Stimulated activated CD8-positive, alpha-beta memory T cell treated with anti-CD3 and anti-CD28 coated beads, Interleukin-4, amount 100 ng/mL, for 4 hours (primary cell): Measurements from ENCODE around the gene IGSF22.

Source experiments
- DNase-seq, 2 donors: peaks; one replicate each; pipeline ENCODE4 v3.0.0-alpha.2; 2020; ENCODE audit warnings: low read depth in 2 of 2, low spot score in 1 of 2

IGSF22 gene

DNA sequence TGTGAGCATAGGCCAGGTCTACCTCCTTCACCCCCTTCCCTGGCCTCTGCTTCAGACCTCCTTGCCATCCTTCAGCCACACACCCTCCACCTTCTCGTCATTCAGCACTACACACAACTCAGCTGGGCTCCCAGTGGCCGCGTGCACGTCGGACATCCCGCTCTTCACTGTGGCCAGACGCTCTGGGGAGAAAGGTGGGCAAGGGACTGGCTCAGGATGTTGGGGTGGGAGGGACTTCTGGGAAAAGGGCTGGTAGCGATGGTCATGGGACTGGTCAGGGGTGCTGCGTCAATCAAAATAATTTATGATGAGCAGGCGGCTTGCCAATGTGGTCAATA is 11.6 kb downstream of the IGSF22 start:
- no peak for DNase-seq

DNA sequence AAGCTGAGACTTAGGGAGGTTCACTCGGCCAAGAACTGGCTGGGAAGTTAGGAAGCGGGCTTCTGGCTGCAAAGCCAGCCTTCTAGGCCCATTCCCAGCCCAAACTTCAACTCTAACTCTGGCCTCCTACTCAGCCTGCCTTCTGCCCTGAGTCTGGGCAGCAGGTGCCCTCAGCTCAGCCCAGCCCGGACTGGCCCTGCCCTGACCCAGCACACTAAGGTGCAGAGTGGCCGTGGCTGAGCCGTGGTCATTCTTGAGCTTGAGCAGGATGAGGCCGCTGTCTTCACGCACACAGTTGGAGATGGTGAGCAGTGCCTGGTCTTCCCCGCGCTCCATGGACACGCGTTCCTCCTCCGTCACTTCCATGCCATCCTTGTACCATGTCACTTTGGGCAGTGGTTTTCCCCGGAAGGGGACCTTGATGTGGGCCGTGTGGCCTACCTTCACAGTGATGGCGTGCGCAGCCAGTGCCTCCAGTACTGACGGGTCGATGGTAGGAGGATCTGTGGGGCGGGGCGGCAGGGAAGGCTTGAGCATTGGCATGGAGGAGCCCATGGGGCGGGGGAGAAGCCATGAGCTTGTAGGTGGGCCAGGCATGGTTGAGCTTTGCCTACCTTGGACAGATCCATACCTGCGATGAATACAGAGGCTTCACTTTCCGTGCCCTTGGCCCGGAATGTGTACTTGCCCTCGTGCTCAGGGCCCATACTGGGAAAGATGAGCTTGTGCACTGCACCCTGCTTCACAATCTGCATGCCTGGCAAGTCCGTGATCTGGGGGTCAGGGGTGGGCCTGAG is 12.1 kb downstream of the IGSF22 start:
- DNase-seq: no peak

DNA sequence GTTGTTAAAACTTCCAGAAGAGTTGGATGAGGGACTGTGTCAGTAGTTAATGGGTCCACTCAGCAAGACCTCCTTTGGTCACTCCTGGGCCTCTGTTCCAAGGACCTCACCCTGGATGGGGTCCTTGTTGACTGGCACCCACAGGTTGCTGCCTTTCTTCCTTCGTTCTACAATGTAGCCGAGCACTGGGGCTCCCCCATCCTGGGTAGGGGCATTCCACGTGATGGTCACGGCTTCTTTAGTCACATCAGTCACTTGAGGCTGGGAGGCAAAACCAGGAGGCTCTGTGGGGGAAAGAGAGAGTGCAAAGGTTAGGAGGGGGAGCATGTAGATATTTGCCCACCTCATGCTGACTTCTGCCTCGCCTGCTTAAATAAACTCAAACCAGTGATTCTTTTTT is 15.4 kb downstream of the IGSF22 start:
- DNase-seq: no peak

DNA sequence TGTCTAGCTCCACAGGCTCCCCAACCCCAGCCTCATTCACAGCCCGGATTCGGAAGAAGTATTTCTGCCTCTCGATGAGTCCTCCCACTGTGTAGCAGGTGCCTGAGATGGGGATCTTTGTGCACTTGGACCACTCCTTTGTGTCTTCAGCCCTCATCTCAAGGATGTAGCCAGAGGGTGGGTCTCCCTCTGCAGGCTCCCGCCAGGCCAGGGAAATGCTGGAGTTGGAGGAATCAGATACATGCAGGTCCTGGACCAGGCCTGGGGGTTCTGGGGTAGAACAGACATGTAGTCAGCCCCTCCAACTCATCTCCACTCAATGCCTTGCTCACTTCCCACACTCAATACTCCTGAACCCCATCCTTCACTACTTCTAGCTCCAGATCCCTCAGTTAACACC is 16.6 kb downstream of the IGSF22 start:
- DNase-seq: no peak

DNA sequence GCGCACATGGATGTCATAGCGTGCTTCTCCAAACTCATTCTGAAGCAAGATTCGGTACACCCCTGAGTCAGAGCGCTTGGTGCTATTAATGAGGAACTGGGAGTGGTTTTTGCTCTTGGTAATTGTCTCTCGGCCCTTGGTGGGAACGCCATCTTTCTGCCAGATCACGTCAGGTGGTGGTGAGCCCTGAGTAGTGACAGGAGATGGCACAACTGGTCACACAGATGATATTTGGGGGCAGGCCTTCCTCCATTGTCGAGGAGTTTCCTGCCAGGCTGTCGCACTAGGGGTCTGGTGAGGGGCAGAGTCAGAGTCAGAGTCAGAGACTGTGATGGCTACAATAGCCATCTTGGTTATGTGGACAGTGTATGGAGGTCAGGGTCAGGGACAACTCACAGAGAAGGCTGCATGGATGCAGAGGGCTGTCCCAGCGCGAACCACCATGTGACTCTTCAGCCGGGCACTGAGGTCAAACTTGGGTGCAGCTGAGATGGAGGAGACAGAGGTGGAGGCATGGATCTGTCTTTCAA is 18.1 kb downstream of the IGSF22 start:
- no peak for DNase-seq

DNA sequence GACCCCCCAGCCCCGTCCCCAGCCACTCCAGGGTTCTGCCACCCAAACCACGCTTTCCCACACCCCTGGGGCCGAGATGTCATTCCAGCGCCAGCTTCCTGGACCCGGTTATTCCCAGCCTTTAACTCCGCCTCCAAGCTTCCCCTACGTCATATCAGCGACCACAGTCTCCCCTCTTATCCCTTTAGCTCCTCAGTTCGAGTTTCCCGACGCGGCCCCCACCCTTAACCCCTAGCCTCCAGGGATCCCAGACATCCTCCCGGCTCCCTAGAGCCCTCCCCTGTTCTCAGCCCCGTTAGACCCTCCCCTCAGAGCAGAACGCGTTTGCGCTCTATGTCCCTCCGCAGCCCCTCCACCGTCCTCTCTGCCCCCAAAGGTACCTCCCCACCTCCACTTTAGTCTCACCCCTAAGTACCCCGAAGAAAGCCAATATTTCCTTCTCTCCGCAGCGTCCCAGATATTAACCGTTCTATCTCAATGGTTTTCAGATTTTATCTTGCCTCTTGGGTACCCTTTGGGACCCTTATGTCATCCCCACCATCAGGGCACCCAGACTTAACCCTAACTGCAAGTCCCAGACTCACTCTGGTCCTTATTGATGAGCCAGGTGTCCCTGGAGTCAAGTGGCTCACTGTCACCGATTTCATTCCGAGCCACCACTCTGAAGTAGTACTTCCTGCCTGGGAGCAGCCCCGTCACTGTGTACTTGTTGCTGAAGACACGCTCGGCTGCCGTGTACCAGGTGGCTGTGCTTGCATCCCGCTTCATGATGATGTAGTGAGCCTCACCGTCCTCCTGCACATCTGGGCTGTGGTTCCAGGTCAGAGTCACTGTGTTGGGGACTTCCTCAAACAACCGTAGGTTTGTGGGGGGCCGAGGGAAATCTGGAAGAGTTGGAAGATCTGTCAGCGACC is 19.4 kb downstream of the IGSF22 start:
- DNase-seq: no peak

DNA sequence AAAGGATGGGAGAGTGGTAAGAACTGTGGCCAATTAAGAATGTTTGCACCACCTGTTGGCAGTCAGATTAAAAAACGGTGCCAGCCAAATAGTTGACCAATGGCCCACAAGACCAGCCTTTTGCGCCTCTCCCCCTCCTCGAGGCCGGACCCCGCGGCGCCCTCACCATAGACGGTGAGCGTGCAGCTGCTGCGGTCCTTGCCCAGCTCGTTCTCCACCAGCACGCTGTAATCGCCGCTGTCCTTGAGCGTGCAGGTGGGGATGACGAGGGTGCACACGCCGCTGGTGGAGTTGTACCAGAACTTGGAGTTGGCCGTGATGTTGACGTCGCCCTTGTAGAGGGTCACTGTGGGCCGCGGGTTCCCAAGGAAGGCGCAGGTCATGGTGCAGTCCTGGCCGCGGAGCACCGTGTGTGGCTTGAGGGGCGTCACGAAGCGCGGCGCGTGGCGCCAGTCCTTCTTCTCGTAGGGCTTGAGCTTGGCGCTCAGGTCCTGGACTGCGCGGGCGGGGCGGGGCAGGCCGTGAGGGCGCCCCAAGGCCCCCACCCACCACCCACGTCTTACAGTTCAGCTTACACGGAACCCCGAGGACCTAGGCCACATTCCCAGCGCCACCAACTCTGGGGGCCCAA is 20.2 kb downstream of the IGSF22 start:
- no peak for DNase-seq

DNA sequence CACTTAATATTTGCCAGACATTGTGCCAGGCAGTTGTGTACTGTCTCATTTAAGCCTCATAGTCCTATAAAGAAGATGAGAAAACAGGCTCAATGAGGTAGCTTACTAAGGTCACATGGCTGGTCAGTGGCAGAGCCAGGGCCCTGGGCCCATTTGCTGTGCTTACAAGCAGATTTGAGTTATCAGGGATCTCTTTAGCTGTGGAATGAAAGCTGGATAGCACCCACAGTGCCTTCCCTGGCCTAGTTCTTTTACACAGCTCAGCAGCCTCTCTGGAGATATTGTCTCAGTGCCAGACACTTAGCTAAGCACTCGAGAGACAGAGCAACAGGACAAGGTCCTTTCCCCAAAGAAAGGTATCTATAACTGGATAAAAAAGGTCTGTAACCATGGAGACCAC is 21.3 kb downstream of the IGSF22 start:
- DNase-seq: no peak

DNA sequence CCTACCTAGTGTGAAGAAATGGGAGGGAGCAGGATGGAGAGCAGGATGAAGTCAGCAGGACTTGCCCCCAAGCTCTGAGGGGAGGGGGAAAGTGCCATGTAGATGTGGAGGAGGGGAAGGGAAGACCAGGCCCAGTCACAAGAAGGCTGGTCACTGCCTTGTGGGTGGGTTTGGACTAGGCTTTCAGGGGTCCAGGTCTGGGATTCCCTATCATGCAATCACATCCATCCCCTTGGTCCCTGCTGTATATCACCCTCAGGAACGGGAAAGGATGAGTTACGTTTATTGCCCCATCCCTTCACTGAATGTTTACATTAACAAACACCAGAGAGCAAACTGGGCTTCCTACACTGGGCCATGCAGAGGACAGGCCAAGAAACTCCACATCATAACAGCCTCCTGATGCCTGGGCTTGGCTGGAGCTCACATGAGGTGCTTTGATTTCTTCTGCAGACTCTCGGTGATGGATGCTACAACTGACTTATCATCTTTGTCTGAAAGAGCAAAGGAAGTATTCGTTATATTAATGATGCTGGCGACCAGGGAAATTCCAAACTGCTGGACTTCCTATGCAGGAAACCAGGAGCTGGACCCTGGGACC is 21.8 kb downstream of the IGSF22 start:
- no peak for DNase-seq

DNA sequence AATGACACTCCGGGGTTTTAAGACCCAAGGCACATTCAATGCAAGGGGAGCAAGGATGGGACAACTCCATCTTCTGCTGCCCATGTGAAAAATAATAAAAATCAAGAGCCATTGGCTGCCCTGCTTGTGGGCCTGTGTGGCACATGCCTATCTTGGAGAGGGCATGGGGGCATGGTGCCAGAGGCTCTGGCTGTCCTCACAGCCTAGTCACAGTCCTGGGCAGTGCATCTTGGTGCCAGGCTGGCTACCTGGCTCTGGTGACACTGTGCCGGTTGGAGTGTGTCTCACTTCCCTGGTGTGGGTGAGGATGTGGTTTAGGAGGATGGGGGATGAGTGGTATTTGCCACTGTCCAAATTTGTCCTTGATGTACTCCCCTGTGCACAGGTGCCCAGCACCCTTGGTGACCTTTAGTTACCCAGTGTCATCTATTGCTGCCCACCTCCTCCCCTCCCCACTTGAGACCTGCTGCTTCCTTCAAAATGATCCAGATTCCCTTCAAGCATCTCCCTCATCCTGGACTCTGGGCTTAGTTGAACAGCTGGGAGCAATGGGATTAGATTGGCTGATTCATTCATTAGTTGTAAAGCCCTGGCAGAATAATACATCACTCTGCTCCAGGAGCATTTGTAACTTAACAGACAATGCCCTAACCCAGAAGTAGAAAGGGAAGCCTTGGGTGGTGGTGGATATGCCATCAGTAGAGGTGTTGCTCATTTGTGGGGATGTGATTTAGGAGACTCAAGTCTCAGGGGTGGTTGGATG is 22.8 kb downstream of the IGSF22 start:
- DNase-seq: no peak

DNA sequence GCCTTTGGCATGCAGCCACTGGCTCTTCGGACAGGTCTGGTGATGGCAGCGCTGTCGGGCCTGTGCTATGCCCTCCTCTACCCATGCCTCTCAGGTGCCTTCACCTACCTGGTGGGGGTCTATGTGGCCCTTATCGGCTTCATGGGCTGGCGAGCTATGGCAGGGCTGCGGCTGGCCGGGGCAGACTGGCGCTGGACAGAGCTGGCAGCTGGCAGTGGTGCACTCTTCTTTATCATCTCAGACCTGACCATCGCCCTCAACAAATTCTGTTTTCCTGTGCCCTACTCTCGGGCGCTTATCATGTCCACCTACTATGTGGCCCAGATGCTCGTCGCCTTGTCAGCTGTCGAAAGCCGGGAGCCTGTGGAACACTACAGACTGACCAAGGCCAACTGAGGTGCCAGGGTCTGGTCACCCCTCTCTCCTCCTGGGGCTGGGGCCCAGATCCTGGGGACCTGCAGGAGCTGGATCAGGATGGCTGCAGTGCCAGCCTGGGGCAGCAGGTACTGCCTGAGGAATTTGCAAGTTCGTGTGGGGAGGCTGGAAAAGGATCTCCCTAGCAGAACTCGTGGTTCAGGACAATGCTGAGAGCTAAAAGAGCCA is 24.3 kb downstream of the IGSF22 start:
- DNase-seq: no peak

DNA sequence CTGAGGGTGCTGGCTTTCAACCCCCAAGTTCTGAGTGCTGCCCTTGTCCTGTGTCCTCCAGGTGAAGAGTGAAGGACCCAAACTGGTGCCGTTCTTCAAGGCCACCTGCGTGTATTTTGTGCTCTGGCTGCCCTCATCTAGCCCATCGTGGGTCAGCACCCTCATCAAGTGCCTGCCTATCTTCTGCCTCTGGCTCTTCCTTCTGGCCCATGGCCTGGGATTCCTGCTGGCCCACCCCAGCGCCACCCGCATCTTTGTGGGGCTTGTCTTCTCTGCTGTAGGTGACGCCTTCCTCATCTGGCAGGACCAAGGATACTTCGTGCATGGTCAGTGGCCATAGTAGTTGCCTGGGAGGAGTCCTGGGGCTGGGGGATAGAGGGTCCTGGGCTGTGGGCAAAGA is 25.1 kb downstream of the IGSF22 start:
- DNase-seq: no peak

DNA sequence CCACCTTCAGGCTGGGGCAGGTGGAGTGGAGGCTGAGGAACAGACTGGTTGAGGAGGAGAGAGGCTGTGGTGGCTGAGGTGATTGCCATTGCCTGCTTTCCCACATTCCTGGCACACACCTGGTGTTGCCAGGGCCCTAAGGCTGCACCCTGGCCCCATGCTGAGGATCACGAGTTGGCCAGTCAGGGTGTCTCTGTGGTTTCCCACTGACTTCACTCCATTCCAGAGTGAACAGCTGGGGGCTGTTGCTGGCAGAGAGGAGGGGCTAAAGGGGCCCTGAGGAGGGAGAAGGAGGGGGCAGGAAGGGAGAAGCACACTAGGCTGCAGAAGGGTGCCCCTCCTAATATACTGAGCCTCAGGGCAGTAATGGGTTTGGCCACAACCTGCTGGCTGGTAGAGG is 25.6 kb downstream of the IGSF22 start:
- DNase-seq: no peak

DNA sequence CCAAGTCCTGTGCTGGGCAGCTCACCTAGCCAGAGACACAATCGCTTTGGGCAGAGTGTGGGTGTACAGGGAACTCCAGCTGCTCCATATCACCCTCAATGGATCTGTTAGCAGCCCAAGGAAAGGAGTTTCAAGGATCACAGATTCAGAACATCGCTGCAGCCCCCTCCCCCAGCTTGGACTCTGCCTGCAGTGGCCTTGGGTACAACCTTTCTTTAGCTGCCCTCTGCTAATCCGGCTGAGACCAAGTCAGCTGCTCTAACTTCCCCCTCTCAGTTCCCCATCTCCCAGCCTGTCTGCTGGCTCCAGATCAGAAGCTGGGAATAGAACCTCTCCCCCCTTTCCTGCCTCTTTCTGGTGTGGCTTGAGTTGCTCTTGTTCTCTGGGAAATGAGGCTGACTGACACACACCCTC is 26.1 kb downstream of the IGSF22 start:
- no peak for DNase-seq

DNA sequence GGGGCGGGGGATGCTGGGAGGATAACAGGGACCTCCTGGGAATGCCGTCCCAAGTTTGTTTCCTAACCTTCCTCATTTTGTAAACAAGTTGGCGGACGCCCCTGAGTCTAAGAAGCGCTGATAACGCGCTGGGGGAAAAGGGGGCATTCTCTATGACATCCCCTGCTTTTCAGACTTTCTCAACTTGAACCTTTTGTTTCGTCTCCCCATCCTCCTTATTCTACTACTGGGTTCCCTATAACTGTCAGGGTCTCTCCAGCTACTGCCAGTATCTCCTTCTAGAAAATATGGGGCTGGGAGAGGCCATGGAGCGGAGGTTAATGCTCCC is 26.8 kb downstream of the IGSF22 start:
- DNase-seq: no peak

DNA sequence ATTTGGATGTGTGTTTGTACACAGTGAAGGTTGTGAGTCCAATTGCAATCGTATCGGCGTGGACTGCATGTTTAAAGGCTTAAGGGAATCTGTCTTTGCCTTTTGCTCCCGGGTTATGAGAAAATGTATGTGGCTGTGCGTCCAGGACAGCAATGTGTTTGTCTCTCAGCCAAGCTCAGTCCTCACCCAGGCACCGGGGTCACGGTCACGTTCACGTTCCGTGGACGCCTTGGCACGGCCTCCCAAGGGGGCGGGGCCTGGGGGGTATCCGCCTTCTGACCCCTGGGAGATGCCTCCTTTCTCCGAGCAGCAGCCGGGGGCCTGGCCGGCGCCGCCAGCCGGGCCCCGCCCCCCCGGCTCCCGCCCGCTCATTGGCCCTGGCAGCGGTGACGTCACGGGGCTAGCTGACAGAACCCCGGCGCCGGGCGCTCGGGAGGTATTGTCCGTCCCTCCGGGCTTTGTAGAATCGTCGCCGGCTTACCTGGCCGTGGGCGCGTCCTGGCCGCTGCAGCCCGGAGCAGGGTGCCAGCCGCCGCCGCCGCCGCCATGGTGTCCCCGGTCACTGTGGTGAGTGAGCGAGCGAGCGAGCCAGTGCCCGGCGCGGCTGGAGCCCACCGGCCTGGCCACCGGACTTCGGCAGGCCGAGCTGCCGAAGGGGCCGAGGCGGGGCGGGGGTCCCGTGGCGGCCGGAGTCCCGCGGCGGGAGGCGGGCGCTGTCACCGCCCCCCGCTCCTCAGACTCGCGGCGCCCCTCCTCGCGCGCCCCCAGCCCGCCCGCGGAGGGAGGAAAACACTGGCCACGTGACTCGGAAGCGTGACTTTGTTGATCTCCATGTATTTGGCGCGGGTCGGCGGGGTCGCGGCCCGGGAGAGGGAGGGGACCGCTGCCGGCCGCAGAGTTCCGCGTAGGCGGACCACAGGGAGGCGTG is 27.4 kb downstream of the IGSF22 start, which contains the start of gene TMEM86A:
TMEM86A (plus strand) TSS at position 439 of the 928 bp plus-strand sequence; CDS start at position 547, 108 bp downstream.
- peak; percentile 73 to 81 for DNase-seq

DNA sequence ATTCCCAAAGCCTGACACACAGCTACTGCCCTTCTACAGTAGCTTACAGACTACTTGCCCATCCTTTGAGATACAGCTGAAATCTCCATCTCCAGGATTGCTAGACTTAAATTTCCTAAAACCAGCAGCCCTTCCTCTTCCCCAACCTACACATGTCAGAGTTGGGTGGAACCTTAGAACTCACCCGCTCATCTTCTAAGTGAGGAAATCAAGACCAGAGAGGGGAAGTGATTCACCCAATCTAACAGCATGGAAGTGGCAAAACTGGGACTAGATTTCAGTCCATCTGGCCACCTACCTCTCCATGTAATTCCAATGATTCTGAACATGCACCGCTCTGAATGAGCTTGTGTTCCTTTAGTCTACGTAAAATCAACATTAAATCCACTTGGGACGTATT is 28.4 kb downstream of the IGSF22 start:
- DNase-seq: no peak

DNA sequence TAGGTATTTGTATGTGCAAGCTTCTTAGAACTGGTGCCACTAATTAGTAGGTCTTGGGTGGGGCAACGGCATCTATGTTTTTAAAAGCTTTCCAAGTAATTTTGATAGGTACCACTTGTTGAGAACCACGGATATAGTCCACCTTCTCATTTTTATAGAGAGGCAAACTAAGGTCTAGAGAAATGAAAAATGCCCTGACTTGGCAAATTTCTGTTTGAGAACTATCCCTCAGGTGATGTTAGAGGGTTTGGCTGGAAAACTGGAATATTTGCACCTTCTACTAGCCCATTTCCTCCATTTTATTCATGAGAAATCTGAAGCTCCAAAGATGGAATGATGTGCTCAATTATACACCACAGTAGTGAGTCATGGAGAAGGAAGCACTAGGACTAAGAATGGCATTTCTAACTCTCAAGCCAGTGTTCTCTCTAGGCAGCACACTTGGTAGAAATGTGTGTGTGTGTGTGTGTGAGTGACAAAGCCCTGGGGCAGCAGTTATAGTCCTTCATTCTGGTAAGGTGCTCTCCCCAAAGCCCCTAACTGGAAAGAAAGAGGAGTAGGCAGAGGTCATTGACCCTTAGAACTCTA is 29.3 kb downstream of the IGSF22 start:
- DNase-seq: no peak
